NCI-H748 treated with DMSO at 0.1 percent for 48 hours (cell line): ENCODE measurements around the gene CMTM4.

ENCODE experiments used
- DNase-seq: peaks from one replicate; lab custom pipeline; 2025; lab: John Stamatoyannopoulos, UW

CMTM4 gene

GRCh38 chr16:66566051-66566901 is 130.3 kb downstream of the CMTM4 start, which contains the start of gene CMTM1:
CMTM1 (plus strand) TSS chr16:66566439; CDS start chr16:66566514, 75 bp downstream.
- DNase-seq, result no peak
